ENCODE results near the gene ARHGAP9.
A peak's percentile ranks its signal among the peaks of the same experiment; 100 is the strongest.
"Not testable (repeated sequence)": the region's sequence is repeated elsewhere in the genome, so short reads cannot be mapped to it uniquely, and the experiment has no call there.

ARHGAP9 gene

DNA sequence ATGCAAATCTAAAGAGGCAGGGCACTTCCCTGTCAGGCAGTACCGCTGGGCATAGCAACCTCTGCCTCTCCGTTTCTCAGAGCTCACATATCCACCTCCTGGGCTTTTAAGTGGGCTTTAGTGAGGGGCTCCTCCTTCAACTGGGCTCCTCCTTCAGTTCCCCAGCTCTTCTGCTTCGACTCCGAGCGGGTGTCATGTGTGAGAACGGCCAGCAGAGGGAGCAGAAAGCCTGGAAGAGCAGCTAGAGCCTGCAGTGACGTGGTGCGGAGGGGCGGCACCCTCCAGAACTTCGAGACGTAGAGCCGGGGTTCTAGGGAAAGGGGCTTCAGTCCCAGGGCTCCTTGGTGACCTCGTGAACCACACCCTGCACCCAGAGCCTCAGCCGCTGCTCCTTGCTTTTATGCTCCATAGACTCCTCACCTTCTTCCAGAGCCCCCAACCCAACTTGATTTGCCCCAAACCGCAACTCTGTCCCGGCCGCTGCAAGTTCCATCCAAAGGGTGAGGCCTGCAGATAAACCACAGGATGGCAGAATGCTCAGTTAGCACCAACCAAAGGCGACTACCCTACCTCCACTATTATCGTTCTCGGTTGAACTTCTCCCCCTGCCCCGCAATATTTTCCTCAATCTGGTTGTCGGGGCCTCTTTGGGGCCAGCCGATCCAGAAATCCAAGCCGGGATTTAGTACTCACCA lies 20.5 kb downstream of the ARHGAP9 start:
- peak; percentile 88 to 90 for DNase-seq (ENCODE audit: low read depth in 2 of 2)

DNA sequence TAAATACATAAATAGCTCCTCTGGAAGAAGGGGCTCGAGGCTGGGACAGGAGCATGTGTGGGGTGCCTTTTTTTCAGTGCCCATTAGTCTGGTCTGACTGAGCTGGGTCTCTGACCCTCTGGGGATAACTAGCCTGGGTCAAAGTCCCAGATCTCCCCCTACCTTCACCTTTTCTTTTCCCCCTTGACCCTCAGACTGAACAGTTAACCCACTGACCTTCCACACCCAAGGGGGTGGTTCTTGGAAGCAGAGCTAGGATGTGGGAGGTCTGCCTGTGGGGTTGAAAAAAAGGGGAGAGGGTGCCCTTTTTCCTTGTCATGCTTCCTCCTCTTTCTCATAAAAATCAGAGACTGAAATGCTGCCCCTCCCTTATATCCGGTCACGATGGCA lies 21.0 kb downstream of the ARHGAP9 start:
- no peak for DNase-seq (ENCODE audit: low read depth in 2 of 2)

DNA sequence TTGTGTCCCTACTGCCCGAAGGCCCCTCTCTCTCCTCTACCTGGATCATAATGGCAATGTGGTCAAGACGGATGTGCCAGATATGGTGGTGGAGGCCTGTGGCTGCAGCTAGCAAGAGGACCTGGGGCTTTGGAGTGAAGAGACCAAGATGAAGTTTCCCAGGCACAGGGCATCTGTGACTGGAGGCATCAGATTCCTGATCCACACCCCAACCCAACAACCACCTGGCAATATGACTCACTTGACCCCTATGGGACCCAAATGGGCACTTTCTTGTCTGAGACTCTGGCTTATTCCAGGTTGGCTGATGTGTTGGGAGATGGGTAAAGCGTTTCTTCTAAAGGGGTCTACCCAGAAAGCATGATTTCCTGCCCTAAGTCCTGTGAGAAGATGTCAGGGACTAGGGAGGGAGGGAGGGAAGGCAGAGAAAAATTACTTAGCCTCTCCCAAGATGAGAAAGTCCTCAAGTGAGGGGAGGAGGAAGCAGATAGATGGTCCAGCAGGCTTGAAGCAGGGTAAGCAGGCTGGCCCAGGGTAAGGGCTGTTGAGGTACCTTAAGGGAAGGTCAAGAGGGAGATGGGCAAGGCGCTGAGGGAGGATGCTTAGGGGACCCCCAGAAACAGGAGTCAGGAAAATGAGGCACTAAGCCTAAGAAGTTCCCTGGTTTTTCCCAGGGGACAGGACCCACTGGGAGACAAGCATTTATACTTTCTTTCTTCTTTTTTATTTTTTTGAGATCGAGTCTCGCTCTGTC lies 22.8 kb downstream of the ARHGAP9 start:
- no peak for DNase-seq (ENCODE audit: low read depth in 2 of 2)

DNA sequence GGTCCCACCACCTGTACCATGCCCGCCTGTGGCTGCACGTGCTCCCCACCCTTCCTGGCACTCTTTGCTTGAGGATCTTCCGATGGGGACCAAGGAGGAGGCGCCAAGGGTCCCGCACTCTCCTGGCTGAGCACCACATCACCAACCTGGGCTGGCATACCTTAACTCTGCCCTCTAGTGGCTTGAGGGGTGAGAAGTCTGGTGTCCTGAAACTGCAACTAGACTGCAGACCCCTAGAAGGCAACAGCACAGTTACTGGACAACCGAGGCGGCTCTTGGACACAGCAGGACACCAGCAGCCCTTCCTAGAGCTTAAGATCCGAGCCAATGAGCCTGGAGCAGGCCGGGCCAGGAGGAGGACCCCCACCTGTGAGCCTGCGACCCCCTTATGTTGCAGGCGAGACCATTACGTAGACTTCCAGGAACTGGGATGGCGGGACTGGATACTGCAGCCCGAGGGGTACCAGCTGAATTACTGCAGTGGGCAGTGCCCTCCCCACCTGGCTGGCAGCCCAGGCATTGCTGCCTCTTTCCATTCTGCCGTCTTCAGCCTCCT lies 23.4 kb downstream of the ARHGAP9 start:
- peak in 1 of 2 donors; percentile 39 for DNase-seq (ENCODE audit: low read depth in 2 of 2)

DNA sequence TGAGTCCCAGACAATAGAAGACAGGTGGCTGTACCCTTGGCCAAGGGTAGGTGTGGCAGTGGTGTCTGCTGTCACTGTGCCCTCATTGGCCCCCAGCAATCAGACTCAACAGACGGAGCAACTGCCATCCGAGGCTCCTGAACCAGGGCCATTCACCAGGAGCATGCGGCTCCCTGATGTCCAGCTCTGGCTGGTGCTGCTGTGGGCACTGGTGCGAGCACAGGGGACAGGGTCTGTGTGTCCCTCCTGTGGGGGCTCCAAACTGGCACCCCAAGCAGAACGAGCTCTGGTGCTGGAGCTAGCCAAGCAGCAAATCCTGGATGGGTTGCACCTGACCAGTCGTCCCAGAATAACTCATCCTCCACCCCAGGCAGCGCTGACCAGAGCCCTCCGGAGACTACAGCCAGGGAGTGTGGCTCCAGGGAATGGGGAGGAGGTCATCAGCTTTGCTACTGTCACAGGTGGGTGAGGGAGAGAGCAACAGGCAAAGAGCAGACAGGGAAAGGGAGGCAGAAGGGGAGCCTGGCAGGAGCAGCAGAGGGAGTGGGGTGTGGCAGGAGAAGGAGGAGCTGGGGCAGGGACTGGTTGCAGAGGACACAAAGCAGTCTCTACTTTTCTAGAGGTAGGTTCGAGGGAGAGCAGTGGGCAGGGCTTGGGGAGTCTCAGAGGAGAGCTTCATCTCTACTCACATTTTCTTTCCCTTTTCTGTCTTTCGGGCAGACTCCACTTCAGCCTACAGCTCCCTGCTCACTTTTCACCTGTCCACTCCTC lies 24.1 kb downstream of the ARHGAP9 start:
- DNase-seq (ENCODE audit: low read depth in 2 of 2), result no peak

DNA sequence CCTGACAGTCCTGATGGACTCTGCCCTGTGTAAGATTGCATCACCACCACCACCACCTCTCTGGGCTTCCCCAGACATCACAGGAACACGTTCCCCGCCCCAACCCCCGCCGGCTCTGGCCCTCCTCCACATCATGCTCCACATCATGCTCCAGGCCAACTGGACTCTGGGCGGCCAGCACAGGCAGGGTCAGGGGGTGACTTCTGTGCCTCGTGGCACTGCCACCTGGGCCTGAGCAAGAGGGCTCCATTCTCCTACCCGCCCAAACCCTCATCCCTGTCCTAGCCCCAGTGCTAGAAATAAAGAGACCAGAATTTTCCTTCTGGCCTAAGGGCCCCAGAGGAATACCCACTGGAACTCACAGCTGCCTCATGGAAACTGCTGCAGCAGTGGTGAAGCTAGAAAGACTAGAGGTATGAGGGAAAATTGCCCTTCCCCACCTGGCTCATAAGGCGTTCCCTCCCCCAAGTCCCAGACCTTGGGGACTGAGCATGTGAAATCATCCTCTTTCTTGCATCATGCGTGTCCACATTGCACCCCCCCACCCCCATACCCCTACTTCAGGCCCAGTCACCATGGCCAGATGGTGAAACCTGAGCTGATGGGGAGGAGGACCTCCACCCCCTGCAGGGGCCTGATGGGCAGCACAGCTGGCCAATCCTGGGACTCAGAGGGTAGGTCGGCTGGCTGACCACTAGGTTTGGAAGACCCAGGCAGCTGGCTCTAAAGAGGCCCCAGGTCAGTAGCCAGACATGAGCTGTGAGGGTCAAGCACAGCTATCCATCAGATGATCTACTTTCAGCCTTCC lies 24.9 kb downstream of the ARHGAP9 start, which contains the start of gene INHBE:
Gene INHBE, plus strand, starts transcription at position 742 of the 808 bp plus-strand sequence. CDS start 230 bp downstream, outside the sequence.
- DNase-seq (ENCODE audit: low read depth in 2 of 2), result no peak

DNA sequence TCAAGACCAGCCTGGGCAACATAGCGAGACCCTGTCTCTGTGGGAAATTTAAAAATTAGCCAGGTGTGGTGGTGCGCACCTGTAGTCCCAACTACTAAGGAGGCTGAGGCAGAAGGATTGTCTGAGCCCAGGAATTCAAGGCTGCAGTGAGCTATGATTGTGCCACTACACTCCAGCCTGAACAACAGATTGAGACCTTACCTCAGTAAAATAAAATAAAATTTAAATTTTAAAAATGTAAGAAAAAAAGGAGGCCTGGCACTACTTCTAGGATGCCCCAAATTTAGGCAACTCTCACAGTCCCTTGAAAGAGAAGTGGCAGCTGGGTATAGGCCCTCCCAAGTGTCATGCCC lies 25.5 kb downstream of the ARHGAP9 start:
- DNase-seq (ENCODE audit: low read depth in 2 of 2), result no peak

DNA sequence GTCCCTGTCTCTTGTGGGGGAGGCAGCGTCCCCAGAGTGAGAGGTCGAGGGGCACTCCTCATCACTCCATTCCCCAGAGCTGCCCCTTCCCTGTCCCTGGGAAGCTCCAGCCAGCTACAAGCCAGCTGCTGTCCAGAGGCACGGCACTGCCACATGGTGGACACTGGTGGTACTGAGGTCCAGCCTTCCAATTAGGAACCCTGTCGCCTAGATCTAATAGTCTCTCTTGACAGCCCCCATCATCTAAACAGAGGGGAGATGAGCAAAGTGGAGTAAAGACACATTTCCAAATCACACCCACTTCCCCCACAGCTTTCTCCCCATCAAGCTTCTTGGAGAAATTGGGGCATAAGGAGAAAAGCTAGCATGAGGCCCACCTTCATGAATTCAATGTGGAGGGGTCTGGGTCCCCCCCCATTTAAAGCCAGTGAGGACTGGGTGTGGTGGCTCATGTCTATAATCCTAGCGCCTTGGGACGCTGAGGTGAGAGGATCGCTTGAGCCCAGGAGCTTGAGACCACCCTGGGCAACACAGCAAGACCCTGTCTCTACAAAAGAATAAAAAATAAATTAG lies 26.6 kb downstream of the ARHGAP9 start:
- no peak for DNase-seq (ENCODE audit: low read depth in 2 of 2)

DNA sequence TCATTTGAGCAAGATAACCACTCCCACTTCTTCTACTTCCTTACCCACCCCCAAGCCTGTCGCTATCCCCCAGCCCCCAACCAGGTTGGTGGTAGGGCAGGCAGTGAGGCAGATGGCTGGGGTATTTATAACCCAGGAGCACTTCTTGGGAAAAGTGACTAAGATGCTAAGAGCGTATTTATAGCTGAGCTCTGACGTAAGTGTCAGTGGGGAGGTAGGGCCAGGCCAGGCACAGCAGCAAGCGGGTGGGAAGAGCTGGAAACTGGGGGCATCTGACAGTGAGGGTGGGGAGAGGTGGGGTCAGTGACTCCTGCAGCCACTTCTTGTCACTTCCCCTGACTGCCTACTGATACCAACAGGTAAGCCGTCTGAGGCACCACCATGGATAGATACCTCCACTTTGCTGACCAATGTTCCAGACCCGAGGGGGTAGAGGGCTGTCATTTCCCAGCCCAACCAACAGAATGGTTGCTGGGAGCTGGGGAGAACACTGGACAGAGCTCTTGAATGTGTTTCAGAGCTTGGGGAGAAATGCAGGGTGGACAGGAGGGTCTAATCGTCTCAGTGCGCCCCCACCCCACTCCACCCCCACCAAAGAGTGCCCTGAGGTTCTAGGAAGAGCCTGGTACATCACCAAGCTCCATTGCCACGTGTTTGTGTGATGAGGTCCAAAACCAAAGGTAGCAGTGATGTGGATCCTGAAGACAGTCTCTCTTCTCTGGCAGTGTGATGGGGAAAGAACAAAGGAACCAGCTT lies 27.3 kb downstream of the ARHGAP9 start:
- DNase-seq (ENCODE audit: low read depth in 2 of 2), result no peak

DNA sequence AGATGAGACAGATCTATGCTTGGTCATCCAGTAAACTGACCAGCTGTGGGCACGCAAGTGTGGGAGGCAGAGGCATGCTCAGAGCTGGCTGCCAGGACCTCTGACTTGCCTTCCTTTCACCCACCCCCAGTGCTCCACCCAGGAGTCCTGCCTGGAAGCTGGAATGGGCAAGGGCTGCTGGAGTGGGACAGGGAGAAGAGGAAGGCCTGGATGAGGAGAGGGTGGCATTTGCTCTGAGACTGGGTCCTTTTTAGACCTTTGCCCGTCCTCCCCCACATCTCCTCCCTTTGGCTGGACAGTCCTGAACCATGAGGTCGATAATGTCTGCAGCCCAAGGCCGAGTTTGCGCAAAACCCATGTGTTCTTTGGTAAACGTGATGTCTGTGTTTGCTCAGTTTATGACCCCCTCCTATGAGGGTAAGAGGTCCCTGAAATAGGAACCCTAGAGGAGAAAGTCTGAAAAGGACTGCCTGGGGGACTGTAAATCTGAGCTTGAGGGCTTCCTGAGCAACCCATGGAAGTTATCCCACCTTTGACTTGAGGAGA lies 28.4 kb downstream of the ARHGAP9 start:
- no peak for DNase-seq (ENCODE audit: low read depth in 2 of 2)

DNA sequence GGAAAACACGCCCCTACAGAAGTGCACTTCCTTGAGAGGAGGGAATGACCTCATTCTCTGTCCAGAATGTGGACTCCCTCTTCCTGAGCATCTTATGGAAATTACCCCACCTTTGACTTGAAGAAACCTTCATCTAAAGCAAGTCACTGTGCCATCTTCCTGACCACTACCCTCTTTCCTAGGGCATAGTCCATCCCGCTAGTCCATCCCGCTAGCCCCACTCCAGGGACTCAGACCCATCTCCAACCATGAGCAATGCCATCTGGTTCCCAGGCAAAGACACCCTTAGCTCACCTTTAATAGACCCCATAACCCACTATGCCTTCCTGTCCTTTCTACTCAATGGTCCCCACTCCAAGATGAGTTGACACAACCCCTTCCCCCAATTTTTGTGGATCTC lies 29.6 kb downstream of the ARHGAP9 start:
- no peak for DNase-seq (ENCODE audit: low read depth in 2 of 2)

DNA sequence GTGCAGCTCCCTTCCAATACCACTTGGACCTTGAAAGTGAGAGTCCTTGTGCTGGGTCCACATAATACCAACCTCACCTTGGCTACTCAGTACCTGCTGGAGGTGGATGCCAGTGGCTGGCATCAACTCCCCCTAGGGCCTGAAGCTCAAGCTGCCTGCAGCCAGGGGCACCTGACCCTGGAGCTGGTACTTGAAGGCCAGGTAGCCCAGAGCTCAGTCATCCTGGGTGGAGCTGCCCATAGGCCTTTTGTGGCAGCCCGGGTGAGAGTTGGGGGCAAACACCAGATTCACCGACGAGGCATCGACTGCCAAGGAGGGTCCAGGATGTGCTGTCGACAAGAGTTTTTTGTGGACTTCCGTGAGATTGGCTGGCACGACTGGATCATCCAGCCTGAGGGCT lies 30.3 kb downstream of the ARHGAP9 start:
- DNase-seq (ENCODE audit: low read depth in 2 of 2), result no peak

DNA sequence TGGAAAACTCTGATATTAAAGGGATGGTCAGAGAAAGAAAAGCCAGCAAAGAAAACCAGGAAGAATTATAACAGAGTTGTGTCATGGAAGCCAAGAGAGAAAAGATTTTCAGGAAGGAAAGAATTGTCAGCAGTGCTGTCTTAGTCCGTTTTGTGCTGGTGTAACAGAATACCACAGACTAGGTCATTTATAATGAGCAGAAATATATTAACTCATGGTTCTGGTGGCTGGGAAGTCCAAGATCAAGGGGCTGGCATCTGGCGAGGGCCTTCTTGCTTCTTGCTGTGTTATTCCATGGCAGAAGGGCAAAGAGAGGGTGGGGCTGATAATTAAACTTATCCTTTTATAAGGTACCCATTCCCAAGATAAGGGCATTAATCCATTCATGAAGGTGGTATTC lies 31.0 kb downstream of the ARHGAP9 start:
- no peak for DNase-seq (ENCODE audit: low read depth in 2 of 2)

DNA sequence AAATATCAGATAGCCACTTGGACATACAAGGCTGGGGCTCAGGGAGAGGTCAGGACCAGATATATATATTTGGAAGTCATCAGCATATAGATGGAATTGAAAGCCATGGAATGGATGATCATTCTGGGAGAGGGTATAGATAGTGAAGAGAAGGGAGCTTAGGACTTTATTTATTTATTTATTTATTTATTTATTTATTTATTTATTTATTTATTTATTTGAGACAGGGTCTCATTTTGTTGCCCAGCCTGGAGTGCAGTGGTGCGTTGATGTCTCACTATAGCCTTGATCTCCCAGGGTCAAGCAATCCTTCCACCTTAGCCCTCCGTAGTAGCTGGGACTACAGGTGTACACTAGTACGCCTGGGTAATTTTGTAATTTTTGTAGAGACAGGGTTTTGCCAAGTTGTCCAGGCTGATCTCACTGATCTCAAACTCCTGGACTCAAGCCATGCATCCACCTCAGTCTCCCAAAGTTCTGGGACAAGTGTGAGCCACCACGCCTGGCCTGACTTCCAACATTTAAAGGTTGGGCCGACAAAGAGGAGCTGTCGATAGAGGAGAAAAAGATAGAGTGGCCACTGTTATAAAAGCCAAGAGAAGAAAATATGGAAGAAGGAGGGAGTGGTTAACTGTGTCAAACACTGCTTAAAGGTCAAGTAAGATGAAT lies 33.2 kb downstream of the ARHGAP9 start:
- DNase-seq (ENCODE audit: low read depth in 2 of 2), result no peak

DNA sequence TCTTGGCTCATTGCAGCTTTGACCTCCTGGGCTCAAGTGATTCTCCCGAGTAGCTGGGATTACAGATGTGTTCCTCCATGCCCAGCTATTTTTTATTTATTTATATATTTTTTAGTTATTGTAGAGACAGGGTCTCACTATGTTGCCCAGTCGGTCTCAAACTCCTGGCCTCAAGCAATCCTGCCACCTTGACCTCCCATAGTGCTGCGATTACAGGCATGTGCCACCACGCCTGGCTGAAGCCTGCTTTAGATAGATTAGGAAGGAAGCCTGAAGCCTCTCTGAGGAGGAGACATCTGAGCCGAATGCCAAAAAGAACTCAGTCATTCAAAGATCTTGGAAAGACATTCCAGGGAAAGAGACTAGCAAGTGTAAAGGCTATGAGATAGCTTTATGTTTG lies 34.9 kb downstream of the ARHGAP9 start:
- DNase-seq (ENCODE audit: low read depth in 2 of 2), result no peak

DNA sequence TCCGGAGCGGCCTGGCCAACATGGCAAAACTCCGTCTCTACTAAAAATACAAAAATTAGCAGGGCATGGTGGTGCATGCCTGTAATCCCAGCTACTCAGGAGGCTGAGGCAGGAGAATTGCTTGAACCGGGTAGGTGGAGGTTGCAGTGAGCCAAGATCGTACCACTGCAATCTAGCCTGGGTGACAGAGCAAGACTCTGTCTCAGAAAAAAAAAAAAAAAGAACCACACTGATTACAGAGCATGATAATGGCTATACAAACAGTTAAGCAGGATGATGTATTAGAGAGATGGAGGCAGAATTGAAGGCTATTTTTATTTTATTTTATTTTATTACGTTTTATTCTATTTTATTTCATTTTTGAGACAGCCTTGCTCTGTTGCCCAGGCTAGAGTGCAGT lies 35.3 kb downstream of the ARHGAP9 start:
- DNase-seq (ENCODE audit: low read depth in 2 of 2), result not testable (repeated sequence)

DNA sequence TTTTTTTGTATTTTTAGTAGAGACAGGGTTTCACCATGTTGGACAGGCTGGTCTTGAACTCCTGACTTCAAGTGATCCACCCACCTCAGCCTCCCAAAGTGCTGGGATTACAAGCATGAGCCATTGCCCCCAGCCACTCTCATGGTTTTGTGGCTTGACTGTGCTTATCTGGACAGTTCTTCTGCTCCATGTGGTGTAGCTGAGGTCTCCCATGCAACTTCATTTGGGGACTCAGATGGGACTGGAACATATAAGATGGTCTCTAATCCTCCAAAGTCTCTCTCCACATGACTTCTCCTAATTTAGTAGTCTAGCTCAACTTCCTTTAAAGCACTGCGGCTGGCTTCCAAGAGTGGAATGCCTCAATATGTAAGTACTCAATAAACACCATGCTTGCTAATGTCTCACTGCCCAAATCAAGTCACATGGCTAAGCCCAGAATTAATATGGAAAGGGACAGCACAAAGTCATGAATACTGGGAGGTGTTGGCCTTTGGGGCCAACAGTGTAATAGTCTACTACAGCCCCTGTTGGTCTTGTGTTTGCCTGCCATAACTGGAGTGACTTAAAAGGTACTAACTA lies 37.7 kb downstream of the ARHGAP9 start:
- DNase-seq (ENCODE audit: low read depth in 2 of 2), result no peak

DNA sequence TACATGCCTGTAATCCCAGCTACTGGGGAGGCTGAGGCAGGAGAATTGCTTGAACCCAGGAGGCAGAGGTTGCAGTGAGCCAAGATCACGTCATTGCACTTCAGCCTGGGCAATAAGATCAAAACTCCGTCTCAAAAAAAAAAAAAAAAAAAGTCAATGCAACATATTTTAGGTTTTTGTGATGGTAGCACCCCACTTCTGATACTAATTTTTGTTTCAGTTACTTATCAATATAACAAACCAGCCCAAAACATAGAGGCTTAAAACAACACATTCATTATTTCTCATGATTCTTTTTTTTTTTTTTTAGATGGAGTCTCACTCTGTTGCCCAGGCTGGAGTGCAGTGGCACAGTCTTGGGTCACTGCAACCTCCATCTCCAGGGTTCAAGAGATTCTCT lies 38.3 kb downstream of the ARHGAP9 start:
- not testable (repeated sequence) for DNase-seq (ENCODE audit: low read depth in 2 of 2)

DNA sequence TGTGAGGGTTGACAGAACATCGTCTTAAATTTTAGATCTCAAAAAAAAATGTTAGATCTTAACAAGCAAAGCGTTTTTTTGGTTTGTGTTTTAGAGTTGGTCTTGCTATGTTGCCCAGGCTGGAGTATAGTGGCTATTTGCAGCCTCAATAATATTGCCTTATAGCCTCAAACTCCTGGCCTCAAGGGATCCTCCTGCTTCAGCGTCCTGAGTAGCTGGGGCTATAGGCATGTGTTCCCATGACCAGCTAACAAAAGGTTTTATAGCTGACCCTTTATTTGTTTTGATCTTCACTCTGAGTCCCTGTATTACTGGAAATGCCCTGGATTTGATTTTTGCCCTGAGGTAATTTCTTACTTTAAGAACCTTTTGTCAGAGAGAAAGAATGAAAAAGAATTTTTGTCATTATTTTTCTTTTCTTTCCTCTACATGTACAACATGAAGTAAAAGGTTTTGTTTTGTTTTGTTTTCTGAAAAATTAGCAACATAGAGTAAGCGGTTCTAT lies 39.9 kb downstream of the ARHGAP9 start:
- DNase-seq (ENCODE audit: low read depth in 2 of 2), result no peak
